ENCODE measurements around the gene CDH23. TPM values are rescaled to one million over a fixed set of nuclear protein-coding genes. Genes with fewer than 3 reads are reported as not detected.

The CDH23 gene
- total RNA-seq, 1 experiment from 2014 or later = not detected

- Histone ChIP-seq H3K4me2 (ENCODE audit: low read length) (no peak overlapping the region), H3K9me3 (ENCODE audit: low read length) (no peaks in the 10 kb centered on the region), H3K36me3 (ENCODE audit: low read depth, low read length) (peaks cover 15% of the 10 kb centered on the region), H3F3A (ENCODE audit: low read length, unreplicated experiment) (no peaks in the 10 kb centered on the region), H3K79me2 (ENCODE audit: low read length) (no peaks in the 10 kb centered on the region), H4K20me1 (ENCODE audit: low read length) (no peaks in the 10 kb centered on the region), H3K4me1 (ENCODE audit: insufficient read depth, low read length) (no peaks in the 10 kb centered on the region), H3K27ac (ENCODE audit: low read length) (no peak overlapping the region), H2AFZ (ENCODE audit: low read length) (no peak overlapping the region), H3K9me2 (replicated peaks; ENCODE audit: low read length) (no peaks in the 10 kb centered on the region), H3K9ac (ENCODE audit: low read length) (no peak overlapping the region), H3K27me3 (ENCODE audit: low read length) (no peaks in the 10 kb centered on the region), H3K4me3 (ENCODE audit: low read length) (no peak overlapping the region)
- no TSS peak for BruUV-seq (replicated peaks)
- no peak for ATAC-seq
- POLR2A ChIA-PET (ENCODE audit: unreplicated experiment) = interaction anchor here (0.6 kb wide), 1 partner anchor 143 kb away, joined by 3 read pairs; the partner anchor contains the start of gene CHST3
- CTCF ChIA-PET = no interaction called here
- DNase-seq = no peak
- intact Hi-C loops (cut with micrococcal nuclease) = no loop called here
- TF ChIP-seq CTCF (conservative IDR thresholded peaks at IDR 0.05; ENCODE audit: low read depth, low read length) = no peak
- TF ChIP-seq EZH2phosphoT487 (IDR thresholded peaks at IDR 0.05; ENCODE audit: borderline replicate concordance, low read length) = no peak
- TF ChIP-seq EZH2 (IDR thresholded peaks at IDR 0.05; ENCODE audit: low read length, unreplicated experiment) = no peak
Measured at GRCh38 chr10:71820966-71821365, 424.2 kb downstream of the CDH23 start.

GRCh38 chr10:71821909-71822763 is 425.4 kb downstream of the CDH23 start:
- TF ChIP-seq CTCF (conservative IDR thresholded peaks at IDR 0.05; ENCODE audit: low read depth, low read length) = no peak
- no peak for TF ChIP-seq EZH2phosphoT487 (IDR thresholded peaks at IDR 0.05; ENCODE audit: borderline replicate concordance, low read length)
- TF ChIP-seq EZH2 (IDR thresholded peaks at IDR 0.05; ENCODE audit: low read length, unreplicated experiment) = no peak
- POLR2A ChIA-PET (ENCODE audit: unreplicated experiment) = no interaction called here

GRCh38 chr10:71823356-71823755 is 426.6 kb downstream of the CDH23 start:
- POLR2A ChIA-PET (ENCODE audit: unreplicated experiment) = no interaction called here
- H3K4me2 ChIP-seq (ENCODE audit: low read length) = no peak overlapping the region
- ATAC-seq = no peak

More at GRCh38 chr10:71821909-71822763, 425.4 kb downstream of the CDH23 start:
- Histone ChIP-seq H2AFZ (ENCODE audit: low read length) (no peak overlapping the region), H3K4me3 (ENCODE audit: low read length) (no peak overlapping the region), H3K27me3 (ENCODE audit: low read length) (no peaks in the 10 kb centered on the region), H3K36me3 (ENCODE audit: low read depth, low read length) (peaks cover 20% of the 10 kb centered on the region), H3K4me1 (ENCODE audit: insufficient read depth, low read length) (no peaks in the 10 kb centered on the region), H3K9me3 (ENCODE audit: low read length) (no peaks in the 10 kb centered on the region), H4K20me1 (ENCODE audit: low read length) (no peaks in the 10 kb centered on the region), H3K9me2 (replicated peaks; ENCODE audit: low read length) (no peaks in the 10 kb centered on the region), H3K4me2 (ENCODE audit: low read length) (no peak overlapping the region), H3F3A (ENCODE audit: low read length, unreplicated experiment) (no peaks in the 10 kb centered on the region), H3K9ac (ENCODE audit: low read length) (no peak overlapping the region), H3K79me2 (ENCODE audit: low read length) (no peaks in the 10 kb centered on the region), H3K27ac (ENCODE audit: low read length) (no peak overlapping the region)
- BruUV-seq (replicated peaks) = no TSS peak
- CTCF ChIA-PET = interaction anchor here (0.6 to 0.7 kb wide), 2 partner anchors 74 to 1439 kb away, joined by 3 to 4 read pairs; no protein-coding TSS in a partner anchor
- DNase-seq (no peak), ATAC-seq (no peak)
- intact Hi-C loops (cut with micrococcal nuclease) = no loop called here

More at GRCh38 chr10:71823356-71823755, 426.6 kb downstream of the CDH23 start:
- TF ChIP-seq EZH2phosphoT487 (IDR thresholded peaks at IDR 0.05; ENCODE audit: borderline replicate concordance, low read length) (no peak), CTCF (conservative IDR thresholded peaks at IDR 0.05; ENCODE audit: low read depth, low read length) (no peak), EZH2 (IDR thresholded peaks at IDR 0.05; ENCODE audit: low read length, unreplicated experiment) (no peak)
- H3F3A ChIP-seq (ENCODE audit: low read length, unreplicated experiment) = no peaks in the 10 kb centered on the region
- CTCF ChIA-PET = interaction anchor here (0.6 kb wide), 1 partner anchor 85 kb away, joined by 5 read pairs; no protein-coding TSS in a partner anchor
- no peak overlapping the region for H2AFZ ChIP-seq (ENCODE audit: low read length)
- no peaks in the 10 kb centered on the region for H3K9me2 ChIP-seq (replicated peaks; ENCODE audit: low read length)
- H3K79me2 ChIP-seq (ENCODE audit: low read length) = no peaks in the 10 kb centered on the region
- no peak overlapping the region for H3K27ac ChIP-seq (ENCODE audit: low read length)
- no peak for DNase-seq
- H3K4me3 ChIP-seq (ENCODE audit: low read length) = no peak overlapping the region
- no peak overlapping the region for H3K9ac ChIP-seq (ENCODE audit: low read length)
- H3K9me3 ChIP-seq (ENCODE audit: low read length) = no peaks in the 10 kb centered on the region
- H3K4me1 ChIP-seq (ENCODE audit: insufficient read depth, low read length) = no peaks in the 10 kb centered on the region
- no peaks in the 10 kb centered on the region for H4K20me1 ChIP-seq (ENCODE audit: low read length)
- peaks cover 25% of the 10 kb centered on the region for H3K36me3 ChIP-seq (ENCODE audit: low read depth, low read length)
- no TSS peak for BruUV-seq (replicated peaks)
- intact Hi-C loops (cut with micrococcal nuclease) = no loop called here
- no peaks in the 10 kb centered on the region for H3K27me3 ChIP-seq (ENCODE audit: low read length)
